ENCODE measurements around the gene SLC25A6.
"Not testable (repeated sequence)": the region's sequence is repeated elsewhere in the genome, so short reads cannot be mapped to it uniquely, and the experiment has no call there.

SLC25A6 gene

DNA sequence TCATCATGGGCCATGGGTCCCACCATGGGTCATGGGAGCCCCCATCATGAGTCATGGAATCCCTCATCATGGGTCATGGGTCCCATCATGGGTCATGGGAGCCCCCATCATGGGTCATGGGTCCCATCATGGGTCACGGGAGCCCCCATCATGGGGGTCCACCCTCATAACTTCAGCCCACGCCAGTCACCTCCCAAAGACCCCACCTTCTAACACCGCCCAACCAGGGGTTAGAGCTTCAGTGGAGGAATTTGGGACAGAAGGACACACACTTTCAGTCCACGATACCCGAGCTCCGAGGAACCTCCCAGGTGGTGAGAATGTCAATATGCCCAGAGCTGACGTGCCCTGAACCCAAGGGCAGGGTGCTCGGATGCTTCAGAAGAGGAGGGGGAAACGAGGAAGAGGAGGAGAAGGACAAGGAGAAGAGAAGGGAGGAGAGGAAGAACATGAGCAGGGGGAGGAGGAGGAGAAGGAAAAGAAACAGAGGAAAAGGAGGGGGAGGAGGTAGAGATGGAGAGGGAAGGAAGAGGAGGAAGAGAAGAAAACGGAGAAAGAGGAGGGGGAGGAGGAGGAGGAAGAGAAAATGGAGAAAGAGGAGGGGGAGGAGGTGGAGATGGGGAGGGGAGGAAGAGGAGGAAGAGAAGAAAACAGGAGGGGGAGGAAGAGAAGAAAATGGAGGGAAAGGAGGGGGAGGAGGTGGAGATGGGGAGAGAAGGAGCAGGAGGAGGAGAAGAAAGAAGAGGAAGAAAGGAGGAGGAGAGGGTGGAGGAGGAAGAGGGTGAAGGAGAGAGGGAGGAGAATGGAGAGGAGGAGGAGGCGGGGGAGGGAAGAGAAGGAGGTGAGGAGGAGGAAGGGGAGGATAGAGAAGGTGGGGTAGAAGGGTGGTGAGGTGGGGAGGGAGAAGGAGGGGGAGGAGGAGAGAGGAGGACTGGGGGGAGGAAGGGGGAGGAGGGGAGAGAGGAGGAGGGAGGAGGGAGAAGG is 37.6 kb downstream of the SLC25A6 start:
- no peak for DNase-seq (ENCODE audit: low read depth)

DNA sequence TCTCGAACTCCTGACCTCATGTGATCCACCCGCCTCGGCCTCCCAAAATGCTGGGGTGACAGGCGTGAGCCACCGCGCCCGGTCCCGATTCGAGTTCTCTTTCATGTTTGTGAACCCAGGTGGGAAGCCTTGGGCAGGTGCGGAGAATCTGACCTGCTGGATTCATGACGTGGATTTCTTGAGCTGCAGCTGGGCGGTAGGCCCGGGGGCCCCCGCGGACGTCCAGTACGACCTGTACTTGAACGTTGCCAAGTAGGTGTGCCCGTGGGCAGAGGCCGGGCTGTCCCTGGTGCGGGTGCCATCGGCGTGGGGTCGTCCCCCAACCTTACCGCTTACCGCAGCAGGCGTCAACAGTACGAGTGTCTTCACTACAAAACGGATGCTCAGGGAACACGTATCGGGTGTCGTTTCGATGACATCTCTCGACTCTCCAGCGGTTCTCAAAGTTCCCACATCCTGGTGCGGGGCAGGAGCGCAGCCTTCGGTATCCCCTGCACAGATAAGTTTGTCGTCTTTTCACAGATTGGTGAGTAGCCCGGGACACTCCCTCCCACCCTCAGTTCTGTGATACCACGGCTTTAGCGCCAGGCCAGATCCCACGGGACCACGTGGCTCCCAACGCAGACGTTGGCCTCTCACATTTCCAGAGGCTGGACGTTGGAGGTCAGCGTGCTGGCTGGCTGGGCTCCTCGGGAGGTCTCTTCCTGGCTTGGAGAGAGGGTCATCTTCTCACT is 39.8 kb downstream of the SLC25A6 start:
- no peak for DNase-seq (ENCODE audit: low read depth)

DNA sequence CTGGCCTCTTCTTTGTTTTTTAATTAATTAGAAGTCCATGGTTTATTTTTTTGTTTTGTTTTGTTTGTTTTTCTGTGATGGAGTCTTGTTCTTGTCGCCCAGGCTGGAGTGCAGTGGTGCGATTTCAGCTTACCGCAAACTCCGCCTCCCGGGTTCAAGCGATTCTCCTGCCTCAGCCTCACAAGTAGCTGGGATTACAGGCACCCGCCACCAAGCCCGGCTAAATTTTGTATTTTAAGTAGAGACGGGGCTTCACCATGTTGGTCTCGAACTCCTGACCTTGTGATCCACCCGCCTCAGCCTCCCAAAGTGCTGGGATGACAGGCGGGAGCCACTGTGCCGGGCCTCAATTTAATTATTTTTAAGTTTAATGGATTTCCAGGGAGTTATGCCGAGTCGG is 42.3 kb downstream of the SLC25A6 start:
- DNase-seq (ENCODE audit: low read depth): not testable (repeated sequence)

DNA sequence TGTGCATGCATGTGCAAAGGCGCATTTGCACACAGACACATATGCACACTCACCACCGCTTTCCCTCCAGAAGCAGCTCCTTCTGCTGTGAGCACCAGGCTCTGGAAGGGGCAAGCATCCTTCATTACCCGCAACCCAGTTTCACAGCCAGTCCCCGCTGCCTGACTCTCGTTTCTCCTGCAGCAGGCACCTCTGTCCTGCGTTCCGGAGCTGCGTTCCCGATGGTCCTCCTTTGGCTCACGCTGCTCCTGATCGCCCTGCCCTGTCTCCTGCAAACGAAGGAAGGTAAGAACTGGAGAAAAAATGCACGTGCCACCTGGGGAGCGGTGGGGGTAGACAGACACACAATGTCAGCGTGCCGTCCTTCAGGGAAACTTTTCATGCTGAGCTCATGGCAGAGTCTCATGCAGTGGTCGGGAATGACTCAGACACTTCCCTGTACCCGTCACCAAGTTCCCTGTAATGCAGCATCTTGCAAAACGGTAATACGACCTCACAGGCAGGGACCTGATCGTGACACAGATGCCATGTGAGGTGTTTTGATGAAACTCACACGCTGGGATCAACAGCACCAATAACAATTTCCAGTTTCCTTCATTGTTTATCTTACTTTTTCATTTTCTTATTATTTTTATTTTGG is 50.2 kb downstream of the SLC25A6 start:
- DNase-seq (ENCODE audit: low read depth): no peak

DNA sequence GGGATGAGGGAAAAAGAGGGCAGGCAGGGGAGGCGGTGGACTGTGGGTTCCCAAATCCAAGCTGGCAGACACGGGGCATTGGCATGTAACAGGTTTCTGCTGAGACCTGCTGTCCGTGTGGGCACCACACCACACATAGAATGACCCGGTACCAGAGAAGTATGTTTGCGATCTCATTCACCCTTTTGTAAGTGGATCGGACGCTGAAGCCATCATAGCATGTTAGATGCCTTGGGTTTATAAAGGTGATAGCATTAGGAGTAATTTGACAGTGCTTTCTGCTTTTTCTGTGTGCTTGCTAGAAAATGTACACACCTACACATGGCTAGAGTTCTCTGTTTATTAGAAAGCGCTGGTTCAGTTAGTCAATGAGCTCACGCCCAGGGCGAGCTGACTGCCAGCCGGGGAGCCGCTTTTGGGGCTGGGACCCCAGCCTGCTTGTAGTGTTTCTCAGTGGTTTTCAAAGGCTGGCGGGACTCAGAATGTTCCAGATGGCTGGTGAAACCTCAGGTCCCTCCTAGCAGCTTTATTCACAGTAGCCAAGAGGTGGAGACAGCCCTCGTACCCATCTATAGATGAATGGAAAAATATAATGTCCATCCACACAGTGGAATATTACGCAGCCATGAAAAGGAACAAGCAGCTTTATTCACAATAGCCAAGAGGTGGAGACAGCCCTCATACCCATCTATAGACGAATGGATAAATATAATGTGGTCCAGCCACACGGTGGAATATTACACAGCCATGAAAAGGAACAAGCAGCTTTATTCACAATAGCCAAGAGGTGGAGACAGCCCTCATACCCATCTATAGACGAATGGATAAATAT is 54.7 kb downstream of the SLC25A6 start:
- DNase-seq (ENCODE audit: low read depth): no peak

DNA sequence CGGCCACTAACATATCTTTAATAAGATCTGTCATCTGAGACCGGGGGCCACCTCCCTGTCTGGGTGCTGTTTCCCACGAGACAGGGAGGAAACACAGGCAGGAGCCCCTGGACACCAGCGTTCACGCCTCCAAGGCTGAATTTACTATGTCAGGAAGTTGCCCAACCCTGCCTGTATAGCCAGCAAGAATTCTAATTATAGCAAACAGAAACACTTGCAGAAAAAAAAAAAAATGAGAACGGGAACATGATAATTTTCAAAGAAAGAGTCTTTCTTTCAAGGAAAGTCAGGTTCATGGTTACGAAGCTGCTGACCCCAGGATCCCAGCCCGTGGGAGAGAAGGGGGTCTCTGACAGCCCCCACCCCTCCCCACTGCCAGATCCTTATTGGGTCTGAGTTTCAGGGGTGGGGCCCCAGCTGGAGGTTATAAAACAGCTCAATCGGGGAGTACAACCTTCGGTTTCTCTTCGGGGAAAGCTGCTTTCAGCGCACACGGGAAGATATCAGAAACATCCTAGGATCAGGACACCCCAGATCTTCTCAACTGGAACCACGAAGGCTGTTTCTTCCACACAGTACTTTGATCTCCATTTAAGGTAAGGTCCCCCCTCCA is 55.5 kb downstream of the SLC25A6 start, which contains the start of gene IL3RA:
Gene IL3RA, plus strand, starts transcription at position 455 of the 613 bp plus-strand sequence. CDS start 4,981 bp downstream, outside the sequence.
- DNase-seq (ENCODE audit: low read depth): no peak

Measured in activated T-cell treated with anti-CD3 and anti-CD28 coated beads for 48 hours (primary cell).